K562 (cell line): ENCODE measurements around the gene CLK3. TPM values are rescaled to one million over a fixed set of nuclear protein-coding genes. Genes with fewer than 3 reads are reported as not detected.

Experiments
- EP400 ChIP-seq: fragments of 450-650 bp; IDR thresholded peaks from 2 replicates; pipeline ENCODE4 v1.6.1; 2017; ENCODE audit warnings: antibody characterized with exemption, mild to moderate bottlenecking, moderate library complexity
- ETV6 ChIP-seq, 3 experiments: fragments of 150-350 bp in 1 of 3; sonication (generic) in 1 of 3; formaldehyde crosslinking in 1 of 3; IDR thresholded peaks; 2 replicates each; pipeline versions ENCODE4 v1.6.1 to v1.8.0; 2014 to 2022; ENCODE audit warnings: borderline replicate concordance in 2 of 3, low read depth in 2 of 3, antibody characterized with exemption in 1 of 3, low read length in 1 of 3, mild to moderate bottlenecking in 1 of 3, missing genetic modification reagents in 1 of 3
- GTF2E2 ChIP-seq: fragments of 200-800 bp; sonication (Bioruptor generic); IDR thresholded peaks from 2 replicates; pipeline ENCODE4 v1.6.1; 2016; ENCODE audit warnings: missing genetic modification characterization, missing compliant biosample characterization
- HLTF ChIP-seq: fragments of 450-650 bp; IDR thresholded peaks from 2 replicates; pipeline ENCODE4 v1.6.1; 2016
- HNRNPUL1 ChIP-seq: fragments of 200-400 bp; formaldehyde crosslinking; IDR thresholded peaks from 2 replicates; pipeline ENCODE4 v1.6.1; 2017; ENCODE audit warnings: low read length
- KLF1 ChIP-seq: fragments of 450-650 bp; IDR thresholded peaks from 2 replicates; pipeline ENCODE4 v1.6.1; 2016; ENCODE audit warnings: missing genetic modification characterization, missing compliant biosample characterization
- MTA1 ChIP-seq: fragments of 450-650 bp; IDR thresholded peaks from 2 replicates; pipeline ENCODE4 v1.6.1; 2017; ENCODE audit warnings: borderline replicate concordance
- MTA2 ChIP-seq: fragments of 450-650 bp; IDR thresholded peaks from 2 replicates; pipeline ENCODE4 v1.6.1; 2016; ENCODE audit warnings: low read depth
- RFX5 ChIP-seq: IDR thresholded peaks from 2 replicates; pipeline ENCODE4 v1.6.1; 2011; ENCODE audit warnings: low read depth, mild to moderate bottlenecking, improper control_type of control experiment, low read length
- SAFB ChIP-seq: fragments of 200-400 bp; formaldehyde crosslinking; IDR thresholded peaks from 2 replicates; pipeline ENCODE4 v1.6.1; 2017; ENCODE audit warnings: low read depth, low read length, borderline replicate concordance
- SIX5 ChIP-seq, 2 experiments: IDR thresholded peaks; 2 replicates each; pipeline ENCODE4 v1.6.1; 2011; ENCODE audit warnings: low read length in 2 of 2, borderline replicate concordance in 1 of 2, low read depth in 1 of 2, mild to moderate bottlenecking in 1 of 2, moderate library complexity in 1 of 2; ENCODE audit not compliant: insufficient read depth in 1 of 2
- SRF ChIP-seq, 2 experiments: fragments of 250-450, 450-650 bp in 1 of 2; sonication (Bioruptor Pico) in 1 of 2; sonication (generic) in 1 of 2; formaldehyde crosslinking; IDR thresholded peaks; 2 replicates each; pipeline versions ENCODE4 v1.5.0 to v1.5.1; 2020 to 2022; ENCODE audit warnings: mild to moderate bottlenecking in 1 of 2, missing genetic modification reagents in 1 of 2
- polyA plus RNA-seq, 8 experiments: library from polyadenylated mRNA; depleted of rRNA in 4 of 8; stranded (reverse) in 5 of 8; unstranded in 3 of 8; fragments of >200 nt; fragmentation: Nextera tagmentation in 2 of 8; fragmentation: Illumina TruSeq in 1 of 8; extraction: Ambion mirVana in 2 of 8; extraction: Trizol in 1 of 8; gene quantifications; 2 replicates each; pipeline versions ENCODE4 v1.2.1 to v1.2.3, GENCODE V29; 2011 to 2014; ENCODE audit warnings: inconsistent platforms in 1 of 8, missing spikeins in 1 of 8
- total RNA-seq, 7 experiments: library from RNA; depleted of rRNA in 6 of 7; stranded (reverse); fragments of >200 nt in 6 of 7; fragmentation: Illumina TruSeq in 2 of 7; extraction: Trizol in 2 of 7; gene quantifications; 2 replicates each; pipeline versions ENCODE4 v1.2.1 to v1.2.3, GENCODE V29; 2011 to 2021; ENCODE audit warnings: low replicate concordance in 1 of 7
- TF ChIP-seq, protein P1 (sequence below): fragments of 450-650 bp; IDR thresholded peaks from 2 replicates; pipeline ENCODE4 v1.6.1; 2016; ENCODE audit warnings: low read depth
- TF ChIP-seq, protein P2 (sequence below): sonication (generic); formaldehyde crosslinking; IDR thresholded peaks from 2 replicates; pipeline ENCODE4 v1.8.1; 2023; ENCODE audit warnings: mild to moderate bottlenecking, missing genetic modification reagents
- TF ChIP-seq, protein P3 (sequence below): sonication (generic); formaldehyde crosslinking; IDR thresholded peaks from 2 replicates; pipeline ENCODE4 v1.4.0; 2020; ENCODE audit warnings: mild to moderate bottlenecking, missing genetic modification reagents

The CLK3 gene
- total and polyA plus RNA-seq, 9 of the 15 experiments (the other 6 are each of a cell fraction or from before 2014, with no cell fraction given): 1.2 to 95.2 (median 51.7) TPM

DNA sequence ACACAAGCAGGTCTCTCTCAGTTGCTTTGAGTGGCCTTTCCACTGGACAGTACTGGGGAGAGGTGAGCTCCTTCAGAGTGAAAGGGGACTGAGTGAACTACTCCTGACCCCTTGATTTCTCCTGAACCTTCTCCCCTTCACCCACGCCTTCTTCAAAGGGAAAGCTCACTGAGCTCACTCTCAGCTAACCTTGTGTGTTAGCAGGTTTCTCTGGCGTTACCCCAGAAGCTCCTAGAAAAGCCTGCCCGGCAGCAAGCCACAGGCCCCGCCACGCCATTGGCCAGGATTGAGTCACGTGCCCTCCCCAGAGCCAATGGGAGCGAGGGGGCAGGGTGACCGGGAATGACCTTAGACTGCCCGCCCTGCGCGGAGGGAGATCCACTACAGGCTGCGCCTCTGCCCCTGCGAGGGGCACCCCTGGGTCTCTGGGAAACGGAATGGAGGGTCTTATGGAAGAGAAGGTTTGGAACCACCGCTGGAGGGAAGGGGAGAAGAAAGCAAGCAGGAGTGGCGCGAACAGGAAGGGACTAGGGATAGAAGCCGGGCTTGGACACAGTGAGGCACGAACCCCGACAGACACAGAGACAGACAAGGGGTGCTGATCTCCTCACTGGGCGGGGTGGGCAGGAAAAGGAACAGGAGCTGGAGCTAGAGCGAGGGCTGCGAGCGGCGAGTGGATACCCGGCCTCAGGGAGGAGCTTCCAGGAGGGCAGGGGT lies 17.4 kb upstream of the CLK3 start (continued):
- TF ChIP-seq, protein P1, sequence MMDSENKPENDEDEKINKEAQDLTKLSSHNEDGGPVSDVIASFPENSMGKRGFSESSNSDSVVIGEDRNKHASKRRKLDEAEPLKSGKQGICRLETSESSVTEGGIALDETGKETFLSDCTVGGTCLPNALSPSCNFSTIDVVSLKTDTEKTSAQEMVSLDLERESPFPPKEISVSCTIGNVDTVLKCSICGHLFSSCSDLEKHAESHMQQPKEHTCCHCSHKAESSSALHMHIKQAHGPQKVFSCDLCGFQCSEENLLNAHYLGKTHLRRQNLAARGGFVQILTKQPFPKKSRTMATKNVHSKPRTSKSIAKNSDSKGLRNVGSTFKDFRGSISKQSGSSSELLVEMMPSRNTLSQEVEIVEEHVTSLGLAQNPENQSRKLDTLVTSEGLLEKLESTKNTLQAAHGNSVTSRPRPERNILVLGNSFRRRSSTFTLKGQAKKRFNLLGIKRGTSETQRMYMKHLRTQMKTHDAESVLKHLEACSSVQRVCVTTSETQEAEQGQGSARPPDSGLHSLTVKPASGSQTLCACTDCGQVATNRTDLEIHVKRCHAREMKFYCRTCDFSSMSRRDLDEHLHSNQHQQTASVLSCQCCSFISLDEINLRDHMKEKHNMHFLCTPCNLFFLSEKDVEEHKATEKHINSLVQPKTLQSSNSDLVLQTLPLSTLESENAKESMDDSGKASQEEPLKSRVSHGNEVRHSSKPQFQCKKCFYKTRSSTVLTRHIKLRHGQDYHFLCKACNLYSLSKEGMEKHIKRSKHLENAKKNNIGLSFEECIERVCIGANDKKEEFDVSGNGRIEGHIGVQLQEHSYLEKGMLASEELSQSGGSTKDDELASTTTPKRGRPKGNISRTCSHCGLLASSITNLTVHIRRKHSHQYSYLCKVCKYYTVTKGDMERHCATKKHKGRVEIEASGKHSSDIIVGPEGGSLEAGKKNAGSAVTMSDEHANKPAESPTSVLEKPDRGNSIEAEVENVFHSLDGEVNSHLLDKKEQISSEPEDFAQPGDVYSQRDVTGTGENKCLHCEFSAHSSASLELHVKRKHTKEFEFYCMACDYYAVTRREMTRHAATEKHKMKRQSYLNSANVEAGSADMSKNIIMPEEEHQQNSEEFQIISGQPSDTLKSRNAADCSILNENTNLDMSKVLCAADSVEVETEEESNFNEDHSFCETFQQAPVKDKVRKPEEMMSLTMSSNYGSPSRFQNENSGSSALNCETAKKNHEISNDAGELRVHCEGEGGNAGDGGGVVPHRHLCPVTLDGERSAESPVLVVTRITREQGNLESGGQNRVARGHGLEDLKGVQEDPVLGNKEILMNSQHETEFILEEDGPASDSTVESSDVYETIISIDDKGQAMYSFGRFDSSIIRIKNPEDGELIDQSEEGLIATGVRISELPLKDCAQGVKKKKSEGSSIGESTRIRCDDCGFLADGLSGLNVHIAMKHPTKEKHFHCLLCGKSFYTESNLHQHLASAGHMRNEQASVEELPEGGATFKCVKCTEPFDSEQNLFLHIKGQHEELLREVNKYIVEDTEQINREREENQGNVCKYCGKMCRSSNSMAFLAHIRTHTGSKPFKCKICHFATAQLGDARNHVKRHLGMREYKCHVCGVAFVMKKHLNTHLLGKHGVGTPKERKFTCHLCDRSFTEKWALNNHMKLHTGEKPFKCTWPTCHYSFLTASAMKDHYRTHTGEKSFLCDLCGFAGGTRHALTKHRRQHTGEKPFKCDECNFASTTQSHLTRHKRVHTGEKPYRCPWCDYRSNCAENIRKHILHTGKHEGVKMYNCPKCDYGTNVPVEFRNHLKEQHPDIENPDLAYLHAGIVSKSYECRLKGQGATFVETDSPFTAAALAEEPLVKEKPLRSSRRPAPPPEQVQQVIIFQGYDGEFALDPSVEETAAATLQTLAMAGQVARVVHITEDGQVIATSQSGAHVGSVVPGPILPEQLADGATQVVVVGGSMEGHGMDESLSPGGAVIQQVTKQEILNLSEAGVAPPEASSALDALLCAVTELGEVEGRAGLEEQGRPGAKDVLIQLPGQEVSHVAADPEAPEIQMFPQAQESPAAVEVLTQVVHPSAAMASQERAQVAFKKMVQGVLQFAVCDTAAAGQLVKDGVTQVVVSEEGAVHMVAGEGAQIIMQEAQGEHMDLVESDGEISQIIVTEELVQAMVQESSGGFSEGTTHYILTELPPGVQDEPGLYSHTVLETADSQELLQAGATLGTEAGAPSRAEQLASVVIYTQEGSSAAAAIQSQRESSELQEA: no peak
- no peak for TF ChIP-seq HNRNPUL1
- peak; percentile 69 for TF ChIP-seq RFX5
- TF ChIP-seq MTA1: peak; percentile 73
- TF ChIP-seq SAFB: no peak
- TF ChIP-seq SRF (CRISPR knock-in tag; IDR thresholded peaks at IDR 0.05): 0 out of 4 replicates have a peak, but pooled peaks of 1 of the 2 experiments have one; percentile 67
- TF ChIP-seq SIX5 (IDR thresholded peaks at IDR 0.05; ENCODE audit: borderline replicate concordance in 1 of 2, insufficient read depth in 1 of 2, low read depth in 1 of 2, low read length in 2 of 2): no peak
- peak; percentile 44; the same call in 1 of the 2 replicates for TF ChIP-seq MTA2
- TF ChIP-seq KLF1 (tag): no peak
- TF ChIP-seq, protein P2, sequence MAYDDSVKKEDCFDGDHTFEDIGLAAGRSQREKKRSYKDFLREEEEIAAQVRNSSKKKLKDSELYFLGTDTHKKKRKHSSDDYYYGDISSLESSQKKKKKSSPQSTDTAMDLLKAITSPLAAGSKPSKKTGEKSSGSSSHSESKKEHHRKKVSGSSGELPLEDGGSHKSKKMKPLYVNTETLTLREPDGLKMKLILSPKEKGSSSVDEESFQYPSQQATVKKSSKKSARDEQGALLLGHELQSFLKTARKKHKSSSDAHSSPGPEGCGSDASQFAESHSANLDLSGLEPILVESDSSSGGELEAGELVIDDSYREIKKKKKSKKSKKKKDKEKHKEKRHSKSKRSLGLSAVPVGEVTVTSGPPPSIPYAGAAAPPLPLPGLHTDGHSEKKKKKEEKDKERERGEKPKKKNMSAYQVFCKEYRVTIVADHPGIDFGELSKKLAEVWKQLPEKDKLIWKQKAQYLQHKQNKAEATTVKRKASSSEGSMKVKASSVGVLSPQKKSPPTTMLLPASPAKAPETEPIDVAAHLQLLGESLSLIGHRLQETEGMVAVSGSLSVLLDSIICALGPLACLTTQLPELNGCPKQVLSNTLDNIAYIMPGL (CRISPR knock-in tag): peak; percentile 76; the same call in 1 of the 2 replicates
- 0 out of 2 replicates have a peak, but pooled peaks have one; percentile 57 for TF ChIP-seq HLTF
- no peak for TF ChIP-seq ETV6 (IDR thresholded peaks at IDR 0.05; ENCODE audit: borderline replicate concordance in 1 of 2, low read depth in 2 of 2, low read length in 1 of 2)
- TF ChIP-seq ETV6 (CRISPR knock-in tag; IDR thresholded peaks at IDR 0.05; ENCODE audit: borderline replicate concordance): no peak
- TF ChIP-seq GTF2E2 (tag): no peak
- TF ChIP-seq, protein P3, sequence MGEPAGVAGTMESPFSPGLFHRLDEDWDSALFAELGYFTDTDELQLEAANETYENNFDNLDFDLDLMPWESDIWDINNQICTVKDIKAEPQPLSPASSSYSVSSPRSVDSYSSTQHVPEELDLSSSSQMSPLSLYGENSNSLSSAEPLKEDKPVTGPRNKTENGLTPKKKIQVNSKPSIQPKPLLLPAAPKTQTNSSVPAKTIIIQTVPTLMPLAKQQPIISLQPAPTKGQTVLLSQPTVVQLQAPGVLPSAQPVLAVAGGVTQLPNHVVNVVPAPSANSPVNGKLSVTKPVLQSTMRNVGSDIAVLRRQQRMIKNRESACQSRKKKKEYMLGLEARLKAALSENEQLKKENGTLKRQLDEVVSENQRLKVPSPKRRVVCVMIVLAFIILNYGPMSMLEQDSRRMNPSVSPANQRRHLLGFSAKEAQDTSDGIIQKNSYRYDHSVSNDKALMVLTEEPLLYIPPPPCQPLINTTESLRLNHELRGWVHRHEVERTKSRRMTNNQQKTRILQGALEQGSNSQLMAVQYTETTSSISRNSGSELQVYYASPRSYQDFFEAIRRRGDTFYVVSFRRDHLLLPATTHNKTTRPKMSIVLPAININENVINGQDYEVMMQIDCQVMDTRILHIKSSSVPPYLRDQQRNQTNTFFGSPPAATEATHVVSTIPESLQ (CRISPR knock-in tag): peak; percentile 63; the same call in 1 of the 2 replicates
- no peak for TF ChIP-seq EP400
